Endothelial cell of umbilical vein (primary cell): ENCODE measurements around the gene NTSR1. TPM values are rescaled to one million over a fixed set of nuclear protein-coding genes. Genes with fewer than 3 reads are reported as not detected.

Experiments used
- BruUV-seq: library from RNA; stranded (reverse); fragments of 400-500 nt; replicated peaks from 2 replicates; lab custom pipeline; 2021; lab: Mats Ljungman, UMichigan
- CTCF ChIA-PET: fragments of 300-600, 350-600 bp; sonication (Branson Sonifier 250); formaldehyde crosslinking; loops from one replicate; lab custom pipeline; 2021; ENCODE audit warnings: antibody characterized with exemption, inconsistent platforms; lab: Charles Lee
- POLR2A ChIA-PET: fragments of 300-600, 350-600 bp; sonication (Branson Sonifier 250); formaldehyde crosslinking; loops from one replicate; lab custom pipeline; 2021; ENCODE audit warnings: antibody characterized with exemption, inconsistent platforms; lab: Charles Lee
- DNase-seq: peaks from one replicate; pipeline ENCODE4 v3.0.0-alpha.2; 2011; ENCODE audit warnings: low read depth, low spot score
- FAIRE-seq: peaks from 2 replicates; lab custom pipeline; 2011; peaks lifted over from hg19 to GRCh38; lab: Jason Lieb, UNC
- H2AFZ ChIP-seq: 2 replicates; pipeline ENCODE4 v1.6.0; 2012; ENCODE audit warnings: low read depth, low read length, control low read depth, inconsistent platforms
- H3K27ac ChIP-seq: 2 replicates; pipeline ENCODE4 v1.5.1; 2011; ENCODE audit warnings: low read depth, mild to moderate bottlenecking, control low read depth, low read length, moderate library complexity; ENCODE audit not compliant: insufficient read depth
- H3K27me3 ChIP-seq, 2 experiments: 2 replicates each; pipeline versions ENCODE4 v1.6.0 to v1.6.1; 2011; ENCODE audit warnings: low read length in 2 of 2, mixed read lengths in 1 of 2; ENCODE audit not compliant: control insufficient read depth in 2 of 2, insufficient read depth in 2 of 2
- H3K36me3 ChIP-seq, 2 experiments: 2 replicates in 1 of 2; 3 replicates in 1 of 2; pipeline ENCODE4 v1.5.1; 2011; ENCODE audit warnings: low read length in 2 of 2, mild to moderate bottlenecking in 1 of 2, moderate library complexity in 1 of 2; ENCODE audit not compliant: control insufficient read depth in 2 of 2, insufficient read depth in 2 of 2; ENCODE audit errors: extremely low read depth in 1 of 2
- H3K4me1 ChIP-seq: 3 replicates; pipeline ENCODE4 v1.5.1; 2011; ENCODE audit warnings: mild to moderate bottlenecking, low read length; ENCODE audit not compliant: control insufficient read depth, insufficient read depth; ENCODE audit errors: extremely low read depth
- H3K4me2 ChIP-seq: 2 replicates; pipeline ENCODE4 v1.6.1; 2011; ENCODE audit warnings: low read length, control low read depth, mixed read lengths; ENCODE audit not compliant: insufficient read depth
- H3K4me3 ChIP-seq, 3 experiments: fragments of 200-600 bp in 1 of 3; sonication (generic), shearing (Covaris generic) in 1 of 3; replicated peaks in 1 of 3; 2 replicates each; pipeline ENCODE4 v1.5.1; 2011 to 2016; ENCODE audit warnings: control low read depth in 3 of 3, low read length in 3 of 3, mild to moderate bottlenecking in 2 of 3, inconsistent platforms in 1 of 3, low read depth in 1 of 3, moderate library complexity in 1 of 3; ENCODE audit not compliant: insufficient read depth in 1 of 3
- H3K79me2 ChIP-seq: 2 replicates; pipeline ENCODE4 v1.6.0; 2012; ENCODE audit warnings: low read length, inconsistent platforms; ENCODE audit not compliant: control insufficient read depth, insufficient read depth
- H3K9ac ChIP-seq: replicated peaks from 2 replicates; pipeline ENCODE3; 2011; ENCODE audit warnings: low read length, control low read depth; ENCODE audit not compliant: insufficient read depth; ENCODE audit errors: extremely low read depth
- H3K9me1 ChIP-seq: replicated peaks from 3 replicates; pipeline ENCODE4 v1.6.0; 2011; ENCODE audit warnings: mild to moderate bottlenecking, low read length; ENCODE audit not compliant: control insufficient read depth, insufficient read depth; ENCODE audit errors: extremely low read depth
- H3K9me3 ChIP-seq: replicated peaks from 2 replicates; pipeline ENCODE4 v1.5.1; 2012; ENCODE audit warnings: low read length, inconsistent platforms; ENCODE audit not compliant: control insufficient read depth, insufficient read depth
- H4K20me1 ChIP-seq: replicated peaks from 2 replicates; pipeline ENCODE3; 2011; ENCODE audit warnings: mild to moderate bottlenecking, low read length; ENCODE audit not compliant: control insufficient read depth, insufficient read depth; ENCODE audit errors: extremely low read depth
- CTCF ChIP-seq, 2 donors: IDR thresholded peaks; 1 replicate in 1 of 2; 2 replicates in 1 of 2; pipeline ENCODE4 v1.5.1; 2011; ENCODE audit warnings: low read length in 2 of 2, mild to moderate bottlenecking in 2 of 2, moderate library complexity in 2 of 2, control low read depth in 1 of 2, inconsistent platforms in 1 of 2, low read depth in 1 of 2; ENCODE audit not compliant: insufficient read depth in 1 of 2; ENCODE audit errors: extremely low read depth in 1 of 2
- EZH2 ChIP-seq: IDR thresholded peaks from 2 replicates; pipeline ENCODE4 v1.6.1; 2012; ENCODE audit warnings: borderline replicate concordance, low read depth, mild to moderate bottlenecking, moderate library complexity, low read length, inconsistent platforms; ENCODE audit not compliant: severe bottlenecking
- FOS ChIP-seq: IDR thresholded peaks from 2 replicates; pipeline ENCODE4 v1.6.1; 2011; ENCODE audit warnings: mild to moderate bottlenecking, low read length, moderate library complexity, borderline replicate concordance; ENCODE audit not compliant: insufficient read depth
- GATA2 ChIP-seq: IDR thresholded peaks from 2 replicates; pipeline ENCODE4 v1.7.0; 2011; ENCODE audit warnings: low read depth, mild to moderate bottlenecking, moderate library complexity, mixed read lengths, low read length; ENCODE audit not compliant: insufficient read length, insufficient read depth
- JUN ChIP-seq: IDR thresholded peaks from 2 replicates; pipeline ENCODE4 v1.6.1; 2011; ENCODE audit warnings: borderline replicate concordance, low read depth; ENCODE audit not compliant: insufficient read length, insufficient read depth
- MYC ChIP-seq: IDR thresholded peaks from one replicate; pipeline ENCODE4 v1.6.1; 2011; ENCODE audit warnings: mild to moderate bottlenecking, low read depth, low read length
- POLR2A ChIP-seq: IDR thresholded peaks from 2 replicates; pipeline ENCODE4 v1.6.1; 2012; ENCODE audit warnings: low read depth, mild to moderate bottlenecking, control low read depth, low read length
- dilution Hi-C: fragments of 300-500 bp; cut with MboI; formaldehyde crosslinking; loops from one replicate; pipeline ENCODE4 v1.15.0; 2019; ENCODE audit warnings: low sequenced_read_pairs; ENCODE audit not compliant: extremely low pct_ligation_motif_present
- intact Hi-C: fragments of 100-400 bp; cut with micrococcal nuclease; formaldehyde crosslinking; loops from one replicate; pipeline ENCODE4 v1.10.0; 2022
- polyA plus RNA-seq, 4 experiments: library from polyadenylated mRNA; depleted of rRNA in 3 of 4; stranded (reverse) in 3 of 4; unstranded in 1 of 4; fragments of >200 nt; gene quantifications; 2 replicates each; pipeline versions ENCODE4 v1.2.1 to v1.2.3, GENCODE V29; 2011 to 2012; ENCODE audit warnings: missing spikeins in 1 of 4
- total RNA-seq: library from RNA; stranded (reverse); gene quantifications from 2 replicates; pipeline ENCODE4 v1.2.3, GENCODE V29; 2021

NTSR1 gene
- total and polyA plus RNA-seq, 2 donors (not counting 3 experiments of a cell fraction or from before 2014, with no cell fraction given), result 0.14 to 2.1 TPM

GRCh38 chr20:62671765-62672164 lies 36.9 kb upstream of the NTSR1 start:
- CTCF ChIA-PET, result interaction anchor here (9.2 kb wide), 1 partner anchor 120 kb away, joined by 120 read pairs; no protein-coding TSS in a partner anchor
- dilution Hi-C loops (no loop called here), intact Hi-C loops (no loop called here)
- no peak for FAIRE-seq
- Histone ChIP-seq H3K27me3 (no peaks in the 10 kb centered on the region), H3K4me1 (peaks cover 9% of the 10 kb centered on the region), H3K4me3 (no peak overlapping the region), H3K9ac (no peak overlapping the region), H3K9me1 (no peaks in the 10 kb centered on the region), H3K79me2 (no peaks in the 10 kb centered on the region), H3K36me3 (no peaks in the 10 kb centered on the region), H3K4me2 (no peak overlapping the region), H2AFZ (no peak overlapping the region), H3K27ac (no peak overlapping the region), H3K9me3 (no peaks in the 10 kb centered on the region), H4K20me1 (no peaks in the 10 kb centered on the region)
- TF ChIP-seq CTCF (IDR thresholded peaks at IDR 0.05; ENCODE audit: extremely low read depth in 1 of 2, insufficient read depth in 1 of 2, low read depth in 1 of 2, low read length in 2 of 2) (no peak), JUN (no peak), EZH2 (no peak), GATA2 (no peak), FOS (no peak), MYC (no peak), POLR2A (no peak)
- DNase-seq, result no peak
- BruUV-seq, result no TSS peak
- POLR2A ChIA-PET, result no interaction called here
